Osteoblast (primary cell): ENCODE results near the gene PNMA8A. TPM values are rescaled to one million over a fixed set of nuclear protein-coding genes. Genes with fewer than 3 reads are reported as not detected.

Experiments
- DNase-seq: peaks from one replicate; pipeline ENCODE4 v3.0.0; 2011; ENCODE audit warnings: low spot score, mixed read lengths; ENCODE audit not compliant: insufficient read length; ENCODE audit errors: missing footprints
- H2AFZ ChIP-seq: 2 replicates; pipeline ENCODE4 v1.6.0; 2011; ENCODE audit warnings: mild to moderate bottlenecking, low read length
- H3K27ac ChIP-seq: 2 replicates; pipeline ENCODE4 v1.5.1; 2011; ENCODE audit warnings: mild to moderate bottlenecking, low read depth, low read length, moderate library complexity
- H3K27me3 ChIP-seq: 2 replicates; pipeline ENCODE4 v1.6.0; 2012; ENCODE audit warnings: mild to moderate bottlenecking, control low read depth, inconsistent platforms, low read length, moderate library complexity; ENCODE audit not compliant: insufficient read depth
- H3K36me3 ChIP-seq: 2 replicates; pipeline ENCODE4 v1.5.1; 2011; ENCODE audit warnings: mild to moderate bottlenecking, low read length, control low read depth, moderate library complexity; ENCODE audit not compliant: insufficient read depth
- H3K4me1 ChIP-seq: 2 replicates; pipeline ENCODE4 v1.5.1; 2011; ENCODE audit warnings: mild to moderate bottlenecking, low read length, control low read depth, moderate library complexity; ENCODE audit not compliant: insufficient read depth
- H3K4me2 ChIP-seq: 2 replicates; pipeline ENCODE4 v1.6.0; 2011; ENCODE audit warnings: mild to moderate bottlenecking, low read length; ENCODE audit not compliant: insufficient read depth
- H3K4me3 ChIP-seq: fragments of 200-600 bp; sonication (generic); 3 replicates; pipeline ENCODE4 v1.5.1; 2012; ENCODE audit warnings: mild to moderate bottlenecking, low read length, inconsistent platforms; ENCODE audit not compliant: insufficient read depth
- H3K79me2 ChIP-seq: 2 replicates; pipeline ENCODE4 v1.6.0; 2012; ENCODE audit warnings: mild to moderate bottlenecking, low read length, control low read depth, inconsistent platforms; ENCODE audit not compliant: insufficient read depth
- H3K9me3 ChIP-seq: 2 replicates; pipeline ENCODE4 v1.5.1; 2011; ENCODE audit warnings: low read depth, low read length, control low read depth
- H4K20me1 ChIP-seq: 2 replicates; pipeline ENCODE4 v1.6.0; 2012; ENCODE audit warnings: mild to moderate bottlenecking, low read length, control low read depth; ENCODE audit not compliant: insufficient read depth
- total RNA-seq: library from RNA; depleted of rRNA; stranded (reverse); fragments of >200 nt; gene quantifications from 2 replicates; pipeline ENCODE4 v1.2.3, GENCODE V29; 2012
- TF ChIP-seq, protein P1 (sequence below): IDR thresholded peaks from 2 replicates; pipeline ENCODE4 v1.5.1; 2011; ENCODE audit warnings: mild to moderate bottlenecking, low read depth, low read length, moderate library complexity; ENCODE audit errors: extremely low read depth

PNMA8A gene
- total RNA-seq, 1 donor: 2.2 TPM

DNA sequence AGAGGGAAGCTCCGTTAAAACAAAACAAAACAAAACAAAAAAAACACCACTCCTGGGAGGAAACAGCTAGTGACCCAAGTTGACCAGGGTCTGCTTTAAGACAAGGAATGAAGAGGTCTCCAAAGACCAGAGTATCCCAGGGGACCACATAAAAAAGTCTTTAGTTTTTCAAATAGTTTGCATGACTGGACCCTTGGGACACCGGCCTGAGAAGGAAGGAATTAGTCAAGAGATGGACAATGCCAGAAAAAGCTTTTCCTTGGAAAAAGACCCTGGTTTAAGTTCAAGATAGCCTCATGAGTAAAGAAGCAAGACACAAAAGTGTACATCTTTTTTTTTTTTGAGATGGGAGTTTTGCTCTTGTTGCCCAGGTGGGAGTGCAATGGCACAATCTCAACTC, 36.8 kb upstream of the PNMA8A start:
- no peaks in the 10 kb centered on the region for H3K36me3 ChIP-seq
- DNase-seq: no peak
- H2AFZ ChIP-seq: no peak overlapping the region
- H3K79me2 ChIP-seq: no peaks in the 10 kb centered on the region
- no peaks in the 10 kb centered on the region for H3K27me3 ChIP-seq
- TF ChIP-seq, protein P1, sequence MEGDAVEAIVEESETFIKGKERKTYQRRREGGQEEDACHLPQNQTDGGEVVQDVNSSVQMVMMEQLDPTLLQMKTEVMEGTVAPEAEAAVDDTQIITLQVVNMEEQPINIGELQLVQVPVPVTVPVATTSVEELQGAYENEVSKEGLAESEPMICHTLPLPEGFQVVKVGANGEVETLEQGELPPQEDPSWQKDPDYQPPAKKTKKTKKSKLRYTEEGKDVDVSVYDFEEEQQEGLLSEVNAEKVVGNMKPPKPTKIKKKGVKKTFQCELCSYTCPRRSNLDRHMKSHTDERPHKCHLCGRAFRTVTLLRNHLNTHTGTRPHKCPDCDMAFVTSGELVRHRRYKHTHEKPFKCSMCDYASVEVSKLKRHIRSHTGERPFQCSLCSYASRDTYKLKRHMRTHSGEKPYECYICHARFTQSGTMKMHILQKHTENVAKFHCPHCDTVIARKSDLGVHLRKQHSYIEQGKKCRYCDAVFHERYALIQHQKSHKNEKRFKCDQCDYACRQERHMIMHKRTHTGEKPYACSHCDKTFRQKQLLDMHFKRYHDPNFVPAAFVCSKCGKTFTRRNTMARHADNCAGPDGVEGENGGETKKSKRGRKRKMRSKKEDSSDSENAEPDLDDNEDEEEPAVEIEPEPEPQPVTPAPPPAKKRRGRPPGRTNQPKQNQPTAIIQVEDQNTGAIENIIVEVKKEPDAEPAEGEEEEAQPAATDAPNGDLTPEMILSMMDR: no peak
- H3K4me1 ChIP-seq: peaks cover 4% of the 10 kb centered on the region
- H3K27ac ChIP-seq: no peak overlapping the region
- H3K4me2 ChIP-seq: peak overlapping the region; percentile 23
- peaks cover 13% of the 10 kb centered on the region for H3K9me3 ChIP-seq
- H3K4me3 ChIP-seq: no peak overlapping the region
- H4K20me1 ChIP-seq: no peaks in the 10 kb centered on the region

DNA sequence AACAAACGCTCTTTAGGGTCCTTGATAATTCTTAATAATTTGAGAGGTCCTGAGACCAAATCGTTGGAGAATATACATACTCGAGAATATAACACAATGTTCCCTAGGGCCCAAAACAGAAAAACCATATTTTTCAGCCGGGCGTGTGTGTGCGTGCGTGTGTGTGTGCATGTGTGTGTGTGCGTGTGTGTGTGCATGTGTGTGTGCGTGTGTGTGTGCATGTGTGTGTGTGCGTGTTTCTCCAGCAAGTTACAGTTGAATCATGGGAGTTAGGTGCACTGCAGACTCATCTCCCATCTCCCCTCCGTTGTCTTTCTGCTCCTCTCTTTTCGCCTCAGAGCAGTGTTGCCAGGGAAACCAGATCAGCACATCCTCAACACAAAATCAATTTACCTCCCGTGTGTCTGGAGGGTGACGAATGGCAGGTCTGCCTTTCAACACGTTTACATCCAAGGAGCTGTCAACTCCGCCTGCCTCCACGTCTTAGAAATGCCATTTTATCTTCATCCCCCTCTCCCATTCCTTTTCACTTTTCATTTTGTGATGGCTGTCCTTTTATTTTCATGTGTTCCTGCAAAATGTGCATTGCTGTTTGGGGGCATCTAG, 32.6 kb upstream of the PNMA8A start:
- no peak overlapping the region for H3K4me2 ChIP-seq
- H3K36me3 ChIP-seq: no peaks in the 10 kb centered on the region
- TF ChIP-seq, protein P1: no peak
- no peaks in the 10 kb centered on the region for H3K27me3 ChIP-seq
- no peak overlapping the region for H3K27ac ChIP-seq
- H3K4me1 ChIP-seq: peaks cover 4% of the 10 kb centered on the region
- no peak for DNase-seq
- no peaks in the 10 kb centered on the region for H4K20me1 ChIP-seq
- H2AFZ ChIP-seq: no peak overlapping the region
- peaks cover 5% of the 10 kb centered on the region for H3K9me3 ChIP-seq
- no peak overlapping the region for H3K4me3 ChIP-seq
- H3K79me2 ChIP-seq: no peaks in the 10 kb centered on the region

DNA sequence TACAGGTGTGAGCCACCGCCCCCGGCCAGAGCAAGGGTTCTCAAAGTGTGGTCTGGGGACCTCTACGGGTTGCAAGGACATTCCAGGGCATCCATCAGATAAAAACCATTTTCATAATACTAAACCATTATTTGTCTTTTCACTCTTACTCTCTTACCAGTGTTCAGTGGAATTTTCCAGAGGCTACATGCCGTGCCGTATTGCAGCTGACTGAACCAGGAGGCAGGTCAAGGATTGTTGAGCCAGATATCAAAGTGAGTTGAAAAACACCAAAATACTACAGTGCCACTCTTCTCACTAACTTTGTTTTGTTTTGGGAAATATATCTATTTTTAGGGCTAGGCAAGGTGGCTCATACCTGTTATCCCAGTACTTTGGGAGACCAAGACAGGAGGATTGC, 31.5 kb upstream of the PNMA8A start:
- Histone ChIP-seq H3K36me3 (no peaks in the 10 kb centered on the region), H3K4me1 (no peaks in the 10 kb centered on the region), H4K20me1 (no peaks in the 10 kb centered on the region), H3K4me2 (no peak overlapping the region), H3K27me3 (no peaks in the 10 kb centered on the region), H2AFZ (no peak overlapping the region), H3K79me2 (no peaks in the 10 kb centered on the region), H3K4me3 (no peak overlapping the region), H3K27ac (no peak overlapping the region), H3K9me3 (peaks cover 5% of the 10 kb centered on the region)
- TF ChIP-seq, protein P1: no peak
- DNase-seq: no peak

DNA sequence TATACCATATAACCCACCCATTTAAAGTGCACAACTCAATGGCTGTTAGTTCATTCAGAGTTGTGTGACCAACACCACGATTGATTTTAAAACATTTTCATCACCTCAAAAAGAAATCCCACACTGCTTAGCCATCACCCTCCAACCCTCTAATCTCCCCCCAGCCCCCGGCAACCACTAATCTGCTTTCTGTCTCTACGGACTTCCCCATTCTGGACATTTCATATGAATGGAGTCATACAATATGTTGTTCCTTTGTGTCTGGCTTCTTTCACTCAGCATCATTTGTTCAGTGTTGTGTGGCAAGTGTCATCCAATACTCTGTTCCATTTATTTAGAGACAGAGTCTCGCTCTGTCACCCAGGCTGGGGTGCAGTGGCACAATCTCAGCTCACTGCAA, 28.3 kb upstream of the PNMA8A start:
- Histone ChIP-seq H4K20me1 (no peaks in the 10 kb centered on the region), H3K9me3 (peaks cover 2% of the 10 kb centered on the region), H3K36me3 (no peaks in the 10 kb centered on the region), H3K4me1 (no peaks in the 10 kb centered on the region), H3K27ac (no peak overlapping the region), H3K79me2 (no peaks in the 10 kb centered on the region), H3K4me3 (no peak overlapping the region), H3K27me3 (no peaks in the 10 kb centered on the region), H3K4me2 (no peak overlapping the region), H2AFZ (no peak overlapping the region)
- no peak for DNase-seq
- TF ChIP-seq, protein P1: no peak
